Fibroblast of lung (primary cell): ENCODE results near the gene KCTD16. TPM values are rescaled to one million over a fixed set of nuclear protein-coding genes. Genes with fewer than 3 reads are reported as not detected.

Experiments used
- DNase-seq, 2 donors: peaks; one replicate each; pipeline versions ENCODE4 v3.0.0 to v3.0.0-alpha.2; 2010; ENCODE audit warnings: low read depth in 2 of 2
- H2AFZ ChIP-seq: 2 replicates; pipeline ENCODE4 v1.5.1; 2012; ENCODE audit warnings: low read length, control low read depth, inconsistent platforms
- H3K27ac ChIP-seq: 2 replicates; pipeline ENCODE4 v1.5.1; 2011; ENCODE audit warnings: low read length, control low read depth; ENCODE audit not compliant: insufficient read depth
- H3K27me3 ChIP-seq: 2 replicates; pipeline ENCODE4 v1.5.1; 2011; ENCODE audit warnings: mild to moderate bottlenecking, low read length; ENCODE audit not compliant: control insufficient read depth, insufficient read depth
- H3K36me3 ChIP-seq: 2 replicates; pipeline ENCODE4 v1.5.1; 2011; ENCODE audit warnings: low read length; ENCODE audit not compliant: control insufficient read depth, insufficient read depth
- H3K4me1 ChIP-seq: 2 replicates; pipeline ENCODE4 v1.5.1; 2011; ENCODE audit warnings: low read length; ENCODE audit not compliant: control insufficient read depth, insufficient read depth; ENCODE audit errors: extremely low read depth
- H3K4me2 ChIP-seq: 2 replicates; pipeline ENCODE4 v1.5.1; 2011; ENCODE audit warnings: low read length, control low read depth; ENCODE audit not compliant: insufficient read depth; ENCODE audit errors: extremely low read depth
- H3K4me3 ChIP-seq, 4 experiments: fragments of 200-600 bp in 1 of 4; sonication (generic) in 1 of 4; replicated peaks in 1 of 4; 2 replicates each; pipeline ENCODE4 v1.5.1; 2011 to 2016; ENCODE audit warnings: low read length in 4 of 4, low read depth in 3 of 4, mild to moderate bottlenecking in 3 of 4, control low read depth in 2 of 4, inconsistent platforms in 1 of 4, mixed read lengths in 1 of 4; ENCODE audit not compliant: insufficient read depth in 1 of 4; ENCODE audit errors: control extremely low read depth in 1 of 4
- H3K79me2 ChIP-seq: 2 replicates; pipeline ENCODE4 v1.5.1; 2012; ENCODE audit warnings: mild to moderate bottlenecking, low read length, inconsistent platforms; ENCODE audit not compliant: control insufficient read depth, insufficient read depth
- H3K9ac ChIP-seq: 2 replicates; pipeline ENCODE4 v1.5.1; 2011; ENCODE audit warnings: mild to moderate bottlenecking, low read length, control low read depth; ENCODE audit not compliant: insufficient read depth
- H3K9me3 ChIP-seq: 2 replicates; pipeline ENCODE4 v1.5.1; 2012; ENCODE audit warnings: low read depth, low read length; ENCODE audit not compliant: control insufficient read depth, insufficient read depth
- H4K20me1 ChIP-seq: 2 replicates; pipeline ENCODE4 v1.5.1; 2011; ENCODE audit warnings: low read length; ENCODE audit not compliant: control insufficient read depth, insufficient read depth; ENCODE audit errors: extremely low read depth
- EZH2 ChIP-seq: IDR thresholded peaks from 2 replicates; pipeline ENCODE4 v1.5.1; 2012; ENCODE audit warnings: low read length, control low read depth, mild to moderate bottlenecking; ENCODE audit errors: missing control alignments
- polyA plus RNA-seq, 2 donors: library from polyadenylated mRNA; depleted of rRNA in 1 of 2; stranded (reverse) in 1 of 2; unstranded in 1 of 2; fragments of >200 nt; gene quantifications; 2 replicates each; pipeline ENCODE4 v1.2.1, GENCODE V29; 2011 to 2012; ENCODE audit warnings: missing spikeins in 1 of 2
- total RNA-seq: library from RNA; depleted of rRNA; stranded (reverse); fragments of >200 nt; gene quantifications from 2 replicates; pipeline ENCODE4 v1.2.1, GENCODE V29; 2014
- TF ChIP-seq, protein P1 (sequence below), 2 donors: IDR thresholded peaks in 1 of 2; conservative IDR thresholded peaks in 1 of 2; 1 replicate in 1 of 2; 2 replicates in 1 of 2; pipeline ENCODE4 v1.5.1; 2011 to 2012; ENCODE audit warnings: low read length in 2 of 2, control low read depth in 1 of 2, inconsistent platforms in 1 of 2, low read depth in 1 of 2, mild to moderate bottlenecking in 1 of 2

KCTD16 gene
- total and polyA plus RNA-seq, 2 donors (not counting 1 experiment from before 2014, with no cell fraction given), result 0.32 to 1.2 TPM

GRCh38 chr5:144361406-144361805, 190.7 kb downstream of the KCTD16 start:
- H3K9me3 ChIP-seq, result no peaks in the 10 kb centered on the region
- peak in 1 of 2 donors; percentile 2 for DNase-seq
- H3K4me1 ChIP-seq, result no peaks in the 10 kb centered on the region
- no peaks in the 10 kb centered on the region for H3K79me2 ChIP-seq
- H3K4me2 ChIP-seq, result no peak overlapping the region
- H3K9ac ChIP-seq, result no peak overlapping the region
- no peak overlapping the region for H3K27ac ChIP-seq
- H3K4me3 ChIP-seq, result no peak overlapping the region
- no peak overlapping the region for H2AFZ ChIP-seq
- TF ChIP-seq, protein P1, sequence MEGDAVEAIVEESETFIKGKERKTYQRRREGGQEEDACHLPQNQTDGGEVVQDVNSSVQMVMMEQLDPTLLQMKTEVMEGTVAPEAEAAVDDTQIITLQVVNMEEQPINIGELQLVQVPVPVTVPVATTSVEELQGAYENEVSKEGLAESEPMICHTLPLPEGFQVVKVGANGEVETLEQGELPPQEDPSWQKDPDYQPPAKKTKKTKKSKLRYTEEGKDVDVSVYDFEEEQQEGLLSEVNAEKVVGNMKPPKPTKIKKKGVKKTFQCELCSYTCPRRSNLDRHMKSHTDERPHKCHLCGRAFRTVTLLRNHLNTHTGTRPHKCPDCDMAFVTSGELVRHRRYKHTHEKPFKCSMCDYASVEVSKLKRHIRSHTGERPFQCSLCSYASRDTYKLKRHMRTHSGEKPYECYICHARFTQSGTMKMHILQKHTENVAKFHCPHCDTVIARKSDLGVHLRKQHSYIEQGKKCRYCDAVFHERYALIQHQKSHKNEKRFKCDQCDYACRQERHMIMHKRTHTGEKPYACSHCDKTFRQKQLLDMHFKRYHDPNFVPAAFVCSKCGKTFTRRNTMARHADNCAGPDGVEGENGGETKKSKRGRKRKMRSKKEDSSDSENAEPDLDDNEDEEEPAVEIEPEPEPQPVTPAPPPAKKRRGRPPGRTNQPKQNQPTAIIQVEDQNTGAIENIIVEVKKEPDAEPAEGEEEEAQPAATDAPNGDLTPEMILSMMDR (conservative IDR thresholded peaks at IDR 0.05 in 1 of 2, IDR thresholded peaks at IDR 0.05 in 1 of 2; ENCODE audit: low read depth in 1 of 2, low read length in 2 of 2), result no peak
- TF ChIP-seq EZH2, result no peak
- no peaks in the 10 kb centered on the region for H3K27me3 ChIP-seq
- no peaks in the 10 kb centered on the region for H3K36me3 ChIP-seq
- H4K20me1 ChIP-seq, result no peaks in the 10 kb centered on the region

DNA sequence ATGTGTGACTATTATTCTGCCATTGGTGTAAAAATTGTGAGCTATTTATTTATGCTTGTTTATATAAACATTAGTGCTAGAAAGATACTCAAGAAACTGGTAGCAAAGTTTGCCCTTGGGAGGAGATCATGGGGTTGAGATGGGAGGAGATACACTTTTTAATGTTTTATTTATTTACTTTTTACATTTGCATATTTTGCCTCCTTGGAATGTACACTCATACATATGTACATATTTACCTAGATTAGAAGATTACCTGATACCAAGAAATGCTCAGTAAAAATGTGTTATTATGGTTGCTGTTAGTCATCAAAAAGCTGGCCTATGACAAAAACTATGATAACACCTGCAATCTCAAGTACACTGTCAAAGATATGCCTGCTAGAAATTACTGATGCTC, 195.2 kb downstream of the KCTD16 start:
- H3K36me3 ChIP-seq, result no peaks in the 10 kb centered on the region
- H3K4me3 ChIP-seq, result no peak overlapping the region
- no peaks in the 10 kb centered on the region for H3K9me3 ChIP-seq
- H3K79me2 ChIP-seq, result no peaks in the 10 kb centered on the region
- no peak overlapping the region for H2AFZ ChIP-seq
- no peak for DNase-seq
- no peaks in the 10 kb centered on the region for H3K4me1 ChIP-seq
- TF ChIP-seq, protein P1 (conservative IDR thresholded peaks at IDR 0.05 in 1 of 2, IDR thresholded peaks at IDR 0.05 in 1 of 2; ENCODE audit: low read depth in 1 of 2, low read length in 2 of 2), result no peak
- no peak for TF ChIP-seq EZH2
- H3K4me2 ChIP-seq, result no peak overlapping the region
- no peaks in the 10 kb centered on the region for H4K20me1 ChIP-seq
- no peak overlapping the region for H3K9ac ChIP-seq
- no peaks in the 10 kb centered on the region for H3K27me3 ChIP-seq
- H3K27ac ChIP-seq, result no peak overlapping the region

- no peak for TF ChIP-seq EZH2
- TF ChIP-seq, protein P1 (conservative IDR thresholded peaks at IDR 0.05 in 1 of 2, IDR thresholded peaks at IDR 0.05 in 1 of 2; ENCODE audit: low read depth in 1 of 2, low read length in 2 of 2), result no peak
- no peak overlapping the region for H3K4me2 ChIP-seq
- H3K9me3 ChIP-seq, result no peaks in the 10 kb centered on the region
- no peaks in the 10 kb centered on the region for H3K36me3 ChIP-seq
- no peak for DNase-seq
- no peak overlapping the region for H3K9ac ChIP-seq
- H3K4me1 ChIP-seq, result no peaks in the 10 kb centered on the region
- no peak overlapping the region for H3K4me3 ChIP-seq
- H3K79me2 ChIP-seq, result no peaks in the 10 kb centered on the region
- no peaks in the 10 kb centered on the region for H4K20me1 ChIP-seq
- no peaks in the 10 kb centered on the region for H3K27me3 ChIP-seq
- no peak overlapping the region for H2AFZ ChIP-seq
- H3K27ac ChIP-seq, result no peak overlapping the region
These were observed 197.3 kb downstream of the KCTD16 start for GRCh38 chr5:144367991-144368390.
